K562 (cell line): ENCODE results near the gene FYB1. TPM values are rescaled to one million over a fixed set of nuclear protein-coding genes. Genes with fewer than 3 reads are reported as not detected.

Experiments
- BRD4 ChIP-seq: fragments of 200-600 bp; sonication (generic); IDR thresholded peaks from 2 replicates; pipeline ENCODE4 v1.6.1; 2017; ENCODE audit warnings: inconsistent platforms
- CHD4 ChIP-seq: fragments of 200-600 bp; sonication (generic); IDR thresholded peaks from 3 replicates; pipeline ENCODE4 v1.6.1; 2012; ENCODE audit warnings: low read depth, mild to moderate bottlenecking, mixed read lengths, low read length, inconsistent platforms; ENCODE audit not compliant: insufficient read depth, insufficient replicate concordance, poor library complexity, severe bottlenecking
- CTBP1 ChIP-seq: fragments of 450-650 bp; IDR thresholded peaks from 2 replicates; pipeline ENCODE4 v1.6.1; 2016; ENCODE audit warnings: borderline replicate concordance
- DDX20 ChIP-seq: fragments of 450-650 bp; IDR thresholded peaks from 2 replicates; pipeline ENCODE4 v1.6.1; 2016; ENCODE audit warnings: missing genetic modification characterization, low read depth, mild to moderate bottlenecking, missing compliant biosample characterization, moderate library complexity
- EHMT2 ChIP-seq: fragments of 450-650 bp; IDR thresholded peaks from 2 replicates; pipeline ENCODE4 v1.6.1; 2018; ENCODE audit warnings: antibody characterized with exemption
- ESRRB ChIP-seq: fragments of 250-450 bp; sonication (Bioruptor Pico); IDR thresholded peaks from 2 replicates; pipeline ENCODE4 v1.5.0; 2020; ENCODE audit warnings: mild to moderate bottlenecking, moderate library complexity, borderline replicate concordance
- NEUROD1 ChIP-seq: fragments of 150-350 bp; IDR thresholded peaks from 2 replicates; pipeline ENCODE4 v1.6.1; 2014; ENCODE audit warnings: borderline replicate concordance, low read length, low read depth; ENCODE audit not compliant: partially characterized antibody
- SETDB1 ChIP-seq: IDR thresholded peaks from one replicate; pipeline ENCODE4 v1.6.1; 2012; ENCODE audit warnings: low read length, control low read depth, inconsistent platforms
- SMAD2 ChIP-seq: fragments of 150-350 bp; IDR thresholded peaks from 2 replicates; pipeline ENCODE4 v1.6.1; 2014; ENCODE audit warnings: low read depth, mild to moderate bottlenecking, low read length
- U2AF2 ChIP-seq: fragments of 200-400 bp; formaldehyde crosslinking; optimal IDR thresholded peaks from 2 replicates; pipeline ENCODE3; 2017; ENCODE audit warnings: low read depth, mild to moderate bottlenecking, low read length
- WHSC1 ChIP-seq: IDR thresholded peaks from one replicate; pipeline ENCODE4 v1.6.1; 2012; ENCODE audit warnings: low read length, control low read depth, inconsistent platforms
- ZC3H8 ChIP-seq: fragments of 450-650 bp; IDR thresholded peaks from 2 replicates; pipeline ENCODE4 v1.6.1; 2017
- ZNF184 ChIP-seq: sonication (generic); formaldehyde crosslinking; IDR thresholded peaks from 2 replicates; pipeline ENCODE4 v1.5.0; 2020; ENCODE audit warnings: missing genetic modification reagents
- ZNF76 ChIP-seq: fragments of 250-450 bp; sonication (Bioruptor Pico); IDR thresholded peaks from 2 replicates; pipeline ENCODE4 v1.4.0; 2020; ENCODE audit warnings: mild to moderate bottlenecking, moderate library complexity, borderline replicate concordance
- polyA plus RNA-seq, 8 experiments: library from polyadenylated mRNA; depleted of rRNA in 4 of 8; stranded (reverse) in 5 of 8; unstranded in 3 of 8; fragments of >200 nt; fragmentation: Nextera tagmentation in 2 of 8; fragmentation: Illumina TruSeq in 1 of 8; extraction: Ambion mirVana in 2 of 8; extraction: Trizol in 1 of 8; gene quantifications; 2 replicates each; pipeline versions ENCODE4 v1.2.1 to v1.2.3, GENCODE V29; 2011 to 2014; ENCODE audit warnings: inconsistent platforms in 1 of 8, missing spikeins in 1 of 8
- total RNA-seq, 7 experiments: library from RNA; depleted of rRNA in 6 of 7; stranded (reverse); fragments of >200 nt in 6 of 7; fragmentation: Illumina TruSeq in 2 of 7; extraction: Trizol in 2 of 7; gene quantifications; 2 replicates each; pipeline versions ENCODE4 v1.2.1 to v1.2.3, GENCODE V29; 2011 to 2021; ENCODE audit warnings: low replicate concordance in 1 of 7
- TF ChIP-seq, protein P1 (sequence below): sonication (generic); formaldehyde crosslinking; IDR thresholded peaks from 2 replicates; pipeline ENCODE4 v1.8.0; 2022; ENCODE audit warnings: mild to moderate bottlenecking, missing genetic modification reagents
- TF ChIP-seq, protein P2 (sequence below), 2 experiments: fragments of 450-650 bp in 1 of 2; sonication (generic) in 1 of 2; formaldehyde crosslinking; conservative IDR thresholded peaks; 2 replicates each; pipeline versions ENCODE4 v1.4.0 to v1.8.1; 2020 to 2022; ENCODE audit warnings: mild to moderate bottlenecking in 1 of 2, missing genetic modification reagents in 1 of 2
- TF ChIP-seq, protein P3 (sequence below), 3 experiments: IDR thresholded peaks in 2 of 3; conservative IDR thresholded peaks in 1 of 3; 2 replicates each; pipeline ENCODE4 v1.5.1; 2011 to 2012; ENCODE audit warnings: low read length in 3 of 3, mild to moderate bottlenecking in 3 of 3, control low read depth in 2 of 3, improper control_type of control experiment in 1 of 3, inconsistent platforms in 1 of 3, low read depth in 1 of 3, mixed read lengths in 1 of 3, moderate library complexity in 1 of 3; ENCODE audit not compliant: insufficient read depth in 2 of 3
- TF ChIP-seq, protein P4 (sequence below): fragments of 250-450 bp; sonication (Bioruptor Pico); IDR thresholded peaks from 2 replicates; pipeline ENCODE4 v1.8.0; 2022; ENCODE audit warnings: inconsistent platforms, mild to moderate bottlenecking, moderate library complexity, borderline replicate concordance
- TF ChIP-seq, protein P5 (sequence below): fragments of 250-450 bp; sonication (Bioruptor Pico); IDR thresholded peaks from 2 replicates; pipeline ENCODE4 v1.5.1; 2021; ENCODE audit warnings: mild to moderate bottlenecking

Gene FYB1
- total and polyA plus RNA-seq, 9 of the 15 experiments (the other 6 are each of a cell fraction or from before 2014, with no cell fraction given): 4.7 to 31.5 (median 9.7) TPM

DNA sequence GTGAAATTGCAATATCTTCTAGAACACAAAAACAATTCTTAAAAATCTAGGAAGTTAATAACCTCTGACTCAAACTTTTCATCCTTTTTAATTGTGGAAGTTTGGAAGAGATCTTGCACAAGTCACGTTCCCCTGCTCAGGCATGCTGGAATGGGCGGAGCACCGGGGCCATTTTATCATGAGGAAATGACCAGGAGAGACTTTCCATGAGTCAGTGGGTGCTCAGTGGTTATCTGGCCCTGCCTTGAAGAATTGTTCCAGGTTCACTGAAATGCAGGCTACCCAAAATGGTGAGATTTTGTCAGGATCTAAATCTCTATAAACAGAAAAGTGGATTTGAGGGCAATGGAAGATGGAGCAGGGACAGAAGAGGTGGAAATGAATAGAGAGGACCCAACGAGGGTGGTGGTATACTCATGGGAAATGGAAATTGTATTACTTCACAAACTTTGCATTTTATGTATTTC lies 61.2 kb downstream of the FYB1 start (continued):
- TF ChIP-seq, protein P1, sequence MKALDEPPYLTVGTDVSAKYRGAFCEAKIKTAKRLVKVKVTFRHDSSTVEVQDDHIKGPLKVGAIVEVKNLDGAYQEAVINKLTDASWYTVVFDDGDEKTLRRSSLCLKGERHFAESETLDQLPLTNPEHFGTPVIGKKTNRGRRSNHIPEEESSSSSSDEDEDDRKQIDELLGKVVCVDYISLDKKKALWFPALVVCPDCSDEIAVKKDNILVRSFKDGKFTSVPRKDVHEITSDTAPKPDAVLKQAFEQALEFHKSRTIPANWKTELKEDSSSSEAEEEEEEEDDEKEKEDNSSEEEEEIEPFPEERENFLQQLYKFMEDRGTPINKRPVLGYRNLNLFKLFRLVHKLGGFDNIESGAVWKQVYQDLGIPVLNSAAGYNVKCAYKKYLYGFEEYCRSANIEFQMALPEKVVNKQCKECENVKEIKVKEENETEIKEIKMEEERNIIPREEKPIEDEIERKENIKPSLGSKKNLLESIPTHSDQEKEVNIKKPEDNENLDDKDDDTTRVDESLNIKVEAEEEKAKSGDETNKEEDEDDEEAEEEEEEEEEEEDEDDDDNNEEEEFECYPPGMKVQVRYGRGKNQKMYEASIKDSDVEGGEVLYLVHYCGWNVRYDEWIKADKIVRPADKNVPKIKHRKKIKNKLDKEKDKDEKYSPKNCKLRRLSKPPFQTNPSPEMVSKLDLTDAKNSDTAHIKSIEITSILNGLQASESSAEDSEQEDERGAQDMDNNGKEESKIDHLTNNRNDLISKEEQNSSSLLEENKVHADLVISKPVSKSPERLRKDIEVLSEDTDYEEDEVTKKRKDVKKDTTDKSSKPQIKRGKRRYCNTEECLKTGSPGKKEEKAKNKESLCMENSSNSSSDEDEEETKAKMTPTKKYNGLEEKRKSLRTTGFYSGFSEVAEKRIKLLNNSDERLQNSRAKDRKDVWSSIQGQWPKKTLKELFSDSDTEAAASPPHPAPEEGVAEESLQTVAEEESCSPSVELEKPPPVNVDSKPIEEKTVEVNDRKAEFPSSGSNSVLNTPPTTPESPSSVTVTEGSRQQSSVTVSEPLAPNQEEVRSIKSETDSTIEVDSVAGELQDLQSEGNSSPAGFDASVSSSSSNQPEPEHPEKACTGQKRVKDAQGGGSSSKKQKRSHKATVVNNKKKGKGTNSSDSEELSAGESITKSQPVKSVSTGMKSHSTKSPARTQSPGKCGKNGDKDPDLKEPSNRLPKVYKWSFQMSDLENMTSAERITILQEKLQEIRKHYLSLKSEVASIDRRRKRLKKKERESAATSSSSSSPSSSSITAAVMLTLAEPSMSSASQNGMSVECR: no peak
- TF ChIP-seq, protein P2, sequence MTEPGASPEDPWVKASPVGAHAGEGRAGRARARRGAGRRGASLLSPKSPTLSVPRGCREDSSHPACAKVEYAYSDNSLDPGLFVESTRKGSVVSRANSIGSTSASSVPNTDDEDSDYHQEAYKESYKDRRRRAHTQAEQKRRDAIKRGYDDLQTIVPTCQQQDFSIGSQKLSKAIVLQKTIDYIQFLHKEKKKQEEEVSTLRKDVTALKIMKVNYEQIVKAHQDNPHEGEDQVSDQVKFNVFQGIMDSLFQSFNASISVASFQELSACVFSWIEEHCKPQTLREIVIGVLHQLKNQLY (CRISPR knock-in tag; conservative IDR thresholded peaks at IDR 0.05): no peak
- TF ChIP-seq NEUROD1 (no peak), U2AF2 (no peak), ZNF184 (CRISPR knock-in tag) (no peak), SMAD2 (no peak), EHMT2 (peak; percentile 82), CHD4 (no peak), WHSC1 (no peak), ZC3H8 (no peak), ESRRB (CRISPR knock-in tag) (no peak), DDX20 (no peak), BRD4 (no peak; the same call in 1 of the 2 replicates), SETDB1 (no peak), CTBP1 (no peak), ZNF76 (CRISPR knock-in tag) (no peak)
- TF ChIP-seq, protein P3, sequence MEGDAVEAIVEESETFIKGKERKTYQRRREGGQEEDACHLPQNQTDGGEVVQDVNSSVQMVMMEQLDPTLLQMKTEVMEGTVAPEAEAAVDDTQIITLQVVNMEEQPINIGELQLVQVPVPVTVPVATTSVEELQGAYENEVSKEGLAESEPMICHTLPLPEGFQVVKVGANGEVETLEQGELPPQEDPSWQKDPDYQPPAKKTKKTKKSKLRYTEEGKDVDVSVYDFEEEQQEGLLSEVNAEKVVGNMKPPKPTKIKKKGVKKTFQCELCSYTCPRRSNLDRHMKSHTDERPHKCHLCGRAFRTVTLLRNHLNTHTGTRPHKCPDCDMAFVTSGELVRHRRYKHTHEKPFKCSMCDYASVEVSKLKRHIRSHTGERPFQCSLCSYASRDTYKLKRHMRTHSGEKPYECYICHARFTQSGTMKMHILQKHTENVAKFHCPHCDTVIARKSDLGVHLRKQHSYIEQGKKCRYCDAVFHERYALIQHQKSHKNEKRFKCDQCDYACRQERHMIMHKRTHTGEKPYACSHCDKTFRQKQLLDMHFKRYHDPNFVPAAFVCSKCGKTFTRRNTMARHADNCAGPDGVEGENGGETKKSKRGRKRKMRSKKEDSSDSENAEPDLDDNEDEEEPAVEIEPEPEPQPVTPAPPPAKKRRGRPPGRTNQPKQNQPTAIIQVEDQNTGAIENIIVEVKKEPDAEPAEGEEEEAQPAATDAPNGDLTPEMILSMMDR (IDR thresholded peaks at IDR 0.05 in 2 of 3, conservative IDR thresholded peaks at IDR 0.05 in 1 of 3; ENCODE audit: insufficient read depth in 2 of 3, low read depth in 1 of 3, low read length in 3 of 3): no peak
- TF ChIP-seq, protein P4, sequence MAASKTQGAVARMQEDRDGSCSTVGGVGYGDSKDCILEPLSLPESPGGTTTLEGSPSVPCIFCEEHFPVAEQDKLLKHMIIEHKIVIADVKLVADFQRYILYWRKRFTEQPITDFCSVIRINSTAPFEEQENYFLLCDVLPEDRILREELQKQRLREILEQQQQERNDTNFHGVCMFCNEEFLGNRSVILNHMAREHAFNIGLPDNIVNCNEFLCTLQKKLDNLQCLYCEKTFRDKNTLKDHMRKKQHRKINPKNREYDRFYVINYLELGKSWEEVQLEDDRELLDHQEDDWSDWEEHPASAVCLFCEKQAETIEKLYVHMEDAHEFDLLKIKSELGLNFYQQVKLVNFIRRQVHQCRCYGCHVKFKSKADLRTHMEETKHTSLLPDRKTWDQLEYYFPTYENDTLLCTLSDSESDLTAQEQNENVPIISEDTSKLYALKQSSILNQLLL (CRISPR knock-in tag): no peak
- TF ChIP-seq, protein P5, sequence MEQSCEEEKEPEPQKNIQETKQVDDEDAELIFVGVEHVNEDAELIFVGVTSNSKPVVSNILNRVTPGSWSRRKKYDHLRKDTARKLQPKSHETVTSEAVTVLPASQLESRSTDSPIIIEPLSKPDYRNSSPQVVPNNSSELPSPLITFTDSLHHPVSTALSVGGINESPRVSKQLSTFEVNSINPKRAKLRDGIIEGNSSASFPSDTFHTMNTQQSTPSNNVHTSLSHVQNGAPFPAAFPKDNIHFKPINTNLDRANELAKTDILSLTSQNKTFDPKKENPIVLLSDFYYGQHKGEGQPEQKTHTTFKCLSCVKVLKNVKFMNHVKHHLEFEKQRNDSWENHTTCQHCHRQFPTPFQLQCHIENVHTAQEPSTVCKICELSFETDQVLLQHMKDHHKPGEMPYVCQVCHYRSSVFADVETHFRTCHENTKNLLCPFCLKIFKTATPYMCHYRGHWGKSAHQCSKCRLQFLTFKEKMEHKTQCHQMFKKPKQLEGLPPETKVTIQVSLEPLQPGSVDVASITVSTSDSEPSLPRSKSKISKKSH (CRISPR knock-in tag): no peak
